GM21390 (cell line): Measurements from ENCODE around the gene LAMTOR4.
"Not testable (repeated sequence)": the region's sequence is repeated elsewhere in the genome, so short reads cannot be mapped to it uniquely, and the experiment has no call there.

ENCODE experiments used
- ATAC-seq: cut with Tn5 transposase; IDR thresholded peaks from one replicate; pipeline ENCODE4 v1.9.1; 2021; ENCODE audit not compliant: unreplicated experiment

The LAMTOR4 gene

DNA sequence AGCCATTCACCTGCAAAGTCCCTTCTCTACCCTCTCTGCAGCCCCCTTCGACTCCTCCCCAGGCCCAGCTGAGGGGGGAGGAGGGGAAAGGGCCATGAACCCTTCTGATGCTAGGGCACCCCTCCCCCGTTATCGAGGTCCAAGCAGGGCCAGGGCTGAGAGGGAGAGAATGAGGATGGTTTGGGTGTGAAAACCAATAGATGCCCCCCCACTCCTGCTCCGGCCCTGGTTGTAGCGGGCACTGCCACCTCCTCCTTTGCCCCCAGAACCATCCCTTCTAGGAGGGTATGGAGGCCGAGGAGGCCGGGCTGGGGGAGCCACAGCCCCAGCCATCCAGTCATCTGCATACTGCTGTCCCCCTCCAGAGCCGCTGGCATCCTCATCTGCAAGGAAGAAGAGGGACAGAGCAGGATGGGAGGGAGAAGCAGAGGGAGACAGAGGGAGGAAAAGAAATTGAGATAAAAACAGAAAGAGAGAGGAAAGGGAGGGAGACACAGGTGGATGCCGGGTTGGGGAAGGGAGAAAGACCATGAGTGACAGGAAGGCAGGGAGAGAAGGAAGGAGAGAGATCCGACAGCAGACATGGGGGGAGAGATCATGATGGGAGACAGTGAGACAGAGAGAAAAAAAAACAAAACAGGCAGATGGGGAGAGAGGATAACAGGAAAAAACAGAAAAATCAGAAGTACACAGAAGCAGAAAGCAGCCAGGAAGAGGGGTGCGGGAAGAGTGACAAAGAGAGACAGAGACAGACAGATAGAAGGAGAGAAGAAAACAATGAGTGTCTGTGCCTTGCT lies 21.6 kb downstream of the LAMTOR4 start:
- ATAC-seq = no peak

DNA sequence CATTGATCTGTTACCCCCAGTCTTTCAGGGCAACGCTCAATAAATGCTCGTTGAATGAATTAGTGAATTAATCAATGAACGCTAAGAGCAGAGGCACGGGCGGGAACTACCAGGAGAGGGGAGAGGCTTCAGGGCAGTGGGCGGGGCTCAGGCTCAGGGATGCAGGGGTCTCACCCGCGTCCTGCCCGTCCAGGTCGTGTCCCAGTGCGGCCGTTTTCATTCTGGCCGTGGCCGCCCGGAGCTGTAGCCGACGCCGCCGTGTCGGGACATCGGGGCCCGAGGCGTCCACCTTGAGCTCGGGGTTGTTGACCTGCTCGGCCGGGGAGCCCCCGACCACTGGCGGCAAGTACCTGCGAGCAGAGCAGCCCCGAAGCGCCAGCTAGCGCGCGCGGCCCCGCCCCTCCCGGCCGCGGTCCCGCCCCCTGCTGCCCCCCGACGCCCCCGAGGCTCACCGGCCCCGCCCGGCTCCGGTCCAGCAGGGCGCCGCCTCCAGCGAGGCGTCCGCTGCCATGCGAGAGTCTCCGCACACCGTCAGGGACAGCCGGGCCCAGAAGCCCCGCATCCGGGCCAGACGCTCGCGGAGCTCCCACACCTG lies 22.5 kb downstream of the LAMTOR4 start:
- ATAC-seq = no peak

DNA sequence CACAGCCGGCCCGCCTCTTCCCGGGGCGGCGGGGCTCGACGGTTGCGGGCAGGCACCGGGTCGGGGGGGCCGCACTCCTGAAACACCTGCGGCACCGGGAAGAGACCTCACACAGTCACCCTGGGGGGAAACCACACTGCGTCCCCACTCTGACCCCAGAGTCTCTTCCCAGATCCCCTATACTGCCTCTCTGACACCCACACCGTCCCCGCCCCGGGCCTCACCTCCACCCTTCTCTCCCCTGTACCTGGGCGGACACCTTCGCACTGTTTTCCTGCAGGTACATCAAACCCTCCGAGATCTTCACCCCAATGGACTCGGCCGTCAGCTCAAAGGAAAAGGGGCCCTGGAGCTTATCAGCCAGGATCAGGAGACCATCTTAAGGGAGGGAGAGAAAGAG lies 23.1 kb downstream of the LAMTOR4 start:
- no peak for ATAC-seq

DNA sequence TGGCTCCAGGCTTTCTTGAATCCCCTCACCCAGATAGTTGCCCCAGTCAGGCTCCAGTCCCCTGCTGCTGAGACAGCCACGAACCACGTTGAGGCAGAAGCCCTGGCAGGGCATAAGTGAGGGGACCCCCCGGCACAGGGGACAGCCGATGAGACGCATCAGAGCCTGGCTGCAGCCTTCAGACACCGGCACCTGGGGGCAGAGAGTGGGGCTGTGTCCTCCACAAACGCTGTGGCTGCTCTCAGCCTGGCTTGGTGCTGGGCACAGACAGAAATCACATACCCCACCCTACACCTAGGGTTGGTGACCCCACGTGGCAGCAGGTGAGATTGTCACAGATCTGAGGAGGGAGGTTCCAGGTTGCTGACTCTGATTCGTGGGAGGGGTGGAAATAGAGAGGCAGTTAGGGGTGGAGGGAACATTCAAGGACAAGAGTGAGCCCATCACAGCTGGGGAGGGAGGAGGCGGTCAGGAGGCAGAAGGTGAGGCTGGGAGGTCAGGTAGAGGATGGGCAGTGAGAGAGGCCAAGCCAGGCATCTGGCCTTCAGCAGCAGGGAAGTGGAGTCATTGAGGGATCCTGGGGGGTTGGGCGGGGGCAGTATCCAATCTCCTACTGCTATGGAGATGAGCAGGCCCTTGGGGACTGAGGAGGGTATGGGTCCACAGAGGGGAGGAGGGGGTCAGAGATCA lies 25.2 kb downstream of the LAMTOR4 start:
- no peak for ATAC-seq

DNA sequence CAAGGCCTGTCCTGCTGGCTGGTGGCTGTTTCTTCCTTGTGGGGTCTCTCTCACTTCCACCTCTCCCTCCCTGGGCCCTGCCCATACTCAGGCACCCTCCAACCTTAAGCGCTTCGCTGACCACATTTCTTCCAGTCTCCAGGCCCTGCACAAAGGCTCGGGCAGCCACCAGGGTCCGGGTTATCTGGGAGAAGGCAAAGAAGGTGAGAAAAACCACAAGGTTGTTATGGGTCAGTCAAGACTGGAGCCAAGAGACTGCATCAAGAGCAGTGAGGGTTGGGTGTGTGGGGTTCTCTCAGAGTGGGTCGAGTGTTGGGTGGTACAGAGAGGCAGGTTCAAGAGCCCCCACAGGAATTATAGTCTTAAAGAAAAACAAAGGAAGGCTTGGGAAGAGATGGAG lies 25.9 kb downstream of the LAMTOR4 start:
- no peak for ATAC-seq

DNA sequence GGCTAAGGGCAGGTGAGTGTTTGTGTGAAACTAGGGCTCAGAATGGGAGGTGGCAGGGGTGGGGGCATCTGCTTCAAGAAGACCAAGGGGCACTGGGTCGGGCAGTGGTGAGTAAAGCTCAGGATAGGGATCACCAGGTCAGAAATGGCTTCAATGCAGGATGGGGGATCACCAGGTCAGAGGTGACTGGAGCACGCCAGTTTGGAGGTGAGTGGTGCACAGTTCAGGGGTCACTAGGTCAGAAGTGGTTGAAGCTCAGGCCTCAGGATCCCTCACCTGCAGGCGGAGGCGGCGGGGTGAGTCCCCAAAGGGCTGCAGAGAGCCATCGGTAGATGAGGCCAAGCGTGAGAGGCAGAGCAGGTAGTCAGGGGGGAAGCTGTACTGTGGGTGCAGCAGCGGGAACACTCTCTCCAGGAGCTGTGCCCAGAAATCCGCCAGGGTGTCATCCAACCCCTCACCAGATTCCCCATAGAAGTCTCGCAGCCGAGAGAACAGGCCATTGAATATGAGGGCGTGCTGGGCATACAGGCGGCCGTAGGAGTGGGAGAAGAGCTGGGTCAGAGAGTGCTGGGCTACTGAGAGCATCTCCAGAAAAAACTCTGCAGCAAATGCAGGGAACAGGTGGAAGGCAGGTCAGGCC lies 26.7 kb downstream of the LAMTOR4 start:
- no peak for ATAC-seq

DNA sequence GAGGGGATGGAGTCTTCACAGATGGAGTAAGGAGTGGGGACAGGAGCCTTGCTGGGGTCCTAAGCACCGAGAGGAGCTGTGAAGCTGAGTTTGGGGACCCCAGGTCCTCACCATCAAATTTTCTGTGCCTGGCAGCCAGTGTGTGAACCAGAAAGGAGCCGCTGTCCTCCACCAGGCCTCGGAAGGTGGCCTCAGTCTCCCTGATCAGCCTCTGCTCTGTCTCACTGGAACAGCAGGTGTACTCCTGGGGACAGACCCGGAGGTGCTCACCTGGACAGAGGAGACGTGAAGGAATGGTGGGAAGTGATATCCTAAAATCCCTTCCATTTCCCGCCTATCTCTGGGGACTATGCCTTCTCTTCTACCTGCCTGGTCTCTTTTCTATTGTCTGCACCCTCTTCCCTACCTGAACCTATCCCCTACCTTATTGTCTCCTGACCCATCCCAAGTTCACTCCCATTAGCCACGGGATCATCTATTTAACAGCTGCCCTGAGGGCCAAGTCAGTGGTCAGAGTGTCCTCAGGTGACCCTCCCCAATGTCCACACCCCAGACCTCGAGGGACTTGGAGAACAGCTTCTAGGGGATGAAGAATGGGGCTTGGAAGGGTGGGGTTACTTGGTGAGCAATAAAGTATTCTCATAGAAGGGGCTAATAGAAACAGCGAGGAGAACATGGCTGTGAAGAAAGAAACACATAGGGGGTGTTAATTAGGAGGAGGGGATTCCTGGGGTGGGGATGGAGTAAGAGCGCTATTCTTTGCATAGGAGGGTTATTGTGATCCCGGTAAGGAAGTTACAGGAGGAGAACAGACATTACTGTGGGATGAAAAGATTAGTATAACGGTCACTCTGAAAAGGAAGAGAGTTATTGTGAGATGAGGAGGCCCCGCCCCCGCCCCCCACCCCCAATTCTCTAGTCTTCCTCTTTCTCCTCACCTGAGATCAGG lies 27.7 kb downstream of the LAMTOR4 start:
- no peak for ATAC-seq

DNA sequence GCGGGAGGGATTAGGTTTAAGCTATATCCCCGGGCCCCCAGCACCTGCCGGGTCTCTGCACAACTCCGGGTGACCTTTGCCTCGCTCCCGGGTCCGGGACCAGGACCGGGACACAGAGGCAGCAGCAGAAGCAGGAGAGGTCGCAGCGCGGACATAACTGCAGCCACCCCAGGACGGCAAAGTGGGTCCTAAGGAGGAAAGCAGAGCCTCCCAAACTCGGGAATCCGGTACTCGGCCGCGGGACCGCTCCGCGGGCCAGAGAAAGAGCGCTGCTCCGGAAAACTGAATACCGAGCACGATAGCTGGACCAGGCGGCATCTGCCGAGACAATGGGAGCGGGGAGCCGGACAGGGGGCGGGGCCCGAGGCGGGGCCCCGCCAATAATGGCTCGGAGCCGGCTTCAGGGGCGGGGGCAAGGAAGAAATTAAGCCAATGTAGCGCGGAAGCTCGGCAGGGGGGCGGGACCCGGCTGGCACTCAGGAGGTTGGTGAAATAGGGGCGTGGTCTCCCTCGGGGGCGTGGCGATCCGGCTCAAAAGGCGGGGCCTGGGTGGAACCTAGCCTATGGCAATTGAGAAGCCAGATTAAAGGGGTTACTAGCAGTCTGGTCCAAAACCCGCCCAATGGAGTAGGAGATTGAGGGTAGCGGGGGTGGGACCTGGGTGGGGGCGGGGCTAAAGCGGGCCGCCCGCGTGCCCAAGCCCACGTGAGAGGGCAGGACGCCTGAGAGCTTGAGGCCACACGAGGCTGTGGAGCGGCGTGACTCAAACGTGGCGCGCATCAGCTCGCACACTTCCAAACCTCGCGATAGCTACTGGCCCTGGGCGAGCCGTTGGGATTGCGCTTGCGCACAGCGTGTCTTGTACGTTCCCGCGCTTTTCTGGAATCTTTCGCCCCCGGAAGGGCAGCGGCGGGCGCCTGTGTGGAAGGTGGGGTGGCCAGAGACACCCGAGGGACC lies 28.6 kb downstream of the LAMTOR4 start, which contains the start of the genes GPC2 and STAG3:
Gene GPC2, minus strand, starts transcription at position 337 of the 957 bp plus-strand sequence. Its CDS starts 182 bp downstream, at position 155.
Gene STAG3, plus strand, starts transcription at position 874 of the 957 bp plus-strand sequence. CDS start 2,639 bp downstream, outside the sequence.
- peak; percentile 82 for ATAC-seq

DNA sequence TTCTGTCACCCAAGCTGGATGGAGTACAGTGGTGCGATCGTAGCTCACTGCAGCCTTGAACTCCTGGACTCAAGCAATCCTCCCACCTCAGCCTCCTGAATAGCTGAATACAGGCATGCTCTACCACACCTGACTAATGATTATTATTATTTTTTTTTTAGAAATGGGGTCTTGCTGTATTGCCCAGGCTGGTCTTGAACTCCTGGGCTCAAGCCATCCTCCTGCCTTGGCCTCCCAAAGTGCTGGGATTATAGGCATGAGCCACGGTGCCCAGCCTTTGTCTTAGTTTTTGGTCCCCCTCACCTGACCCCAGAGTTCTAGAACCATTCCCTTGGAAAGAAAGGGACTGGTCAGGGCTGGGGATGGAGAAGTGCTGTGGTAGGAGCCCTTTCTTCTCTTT lies 31.4 kb downstream of the LAMTOR4 start:
- ATAC-seq = not testable (repeated sequence)

DNA sequence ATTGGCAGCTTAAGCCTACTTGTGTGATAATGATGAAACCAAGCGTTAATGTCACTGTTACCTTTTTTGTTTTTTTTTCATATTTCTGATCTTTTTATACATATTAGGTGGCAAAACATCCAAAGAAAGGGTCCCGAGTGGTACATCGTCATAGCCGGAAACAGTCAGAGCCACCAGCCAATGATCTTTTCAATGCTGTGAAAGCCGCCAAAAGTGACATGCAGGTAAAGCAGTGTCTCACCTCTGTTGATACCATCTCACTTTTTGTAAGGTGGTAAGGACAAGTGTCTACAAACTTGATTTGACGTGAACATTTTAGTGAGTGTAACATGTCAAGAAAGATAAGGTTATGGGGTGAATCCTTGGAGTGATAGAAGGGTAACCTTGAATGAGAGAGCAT lies 33.9 kb downstream of the LAMTOR4 start:
- not testable (repeated sequence) for ATAC-seq

DNA sequence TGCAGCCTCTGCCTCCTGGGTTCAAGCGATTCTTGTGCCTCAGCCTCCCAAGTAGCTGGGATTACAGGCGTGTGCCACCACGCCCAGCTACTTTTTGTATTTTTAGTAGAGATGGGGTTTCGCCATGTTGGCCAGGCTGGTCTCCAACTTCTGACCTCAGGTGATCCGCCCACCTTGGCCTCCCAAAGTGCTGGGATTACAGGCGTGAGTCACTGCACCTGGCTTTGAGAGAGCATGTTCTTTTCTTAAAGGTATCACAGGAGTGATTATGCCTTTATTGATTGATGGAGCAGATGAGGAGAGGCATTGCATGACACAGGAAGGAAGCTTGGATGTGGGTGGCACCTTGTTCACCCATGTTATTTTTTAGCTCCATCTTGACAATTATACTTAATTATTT lies 34.4 kb downstream of the LAMTOR4 start:
- ATAC-seq = not testable (repeated sequence)

DNA sequence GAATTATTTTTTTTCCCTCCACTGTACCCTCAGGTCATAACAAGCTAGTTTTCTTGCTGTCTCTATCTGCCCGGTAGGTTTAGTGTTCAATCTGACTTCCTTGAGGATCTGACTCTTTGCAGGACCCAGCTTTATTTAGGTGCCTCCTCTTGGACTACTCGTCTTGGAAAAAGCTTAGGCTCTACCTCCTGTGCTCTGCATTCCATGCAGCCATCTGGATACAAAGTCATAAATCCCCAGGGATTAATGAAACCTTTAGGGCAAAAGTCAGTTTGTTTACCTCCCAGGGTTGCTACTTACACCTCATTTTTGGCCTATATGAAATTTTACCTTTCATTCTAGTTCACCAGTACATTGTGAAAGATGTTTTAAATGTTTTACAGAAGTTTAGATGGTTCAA lies 37.0 kb downstream of the LAMTOR4 start:
- ATAC-seq = no peak

DNA sequence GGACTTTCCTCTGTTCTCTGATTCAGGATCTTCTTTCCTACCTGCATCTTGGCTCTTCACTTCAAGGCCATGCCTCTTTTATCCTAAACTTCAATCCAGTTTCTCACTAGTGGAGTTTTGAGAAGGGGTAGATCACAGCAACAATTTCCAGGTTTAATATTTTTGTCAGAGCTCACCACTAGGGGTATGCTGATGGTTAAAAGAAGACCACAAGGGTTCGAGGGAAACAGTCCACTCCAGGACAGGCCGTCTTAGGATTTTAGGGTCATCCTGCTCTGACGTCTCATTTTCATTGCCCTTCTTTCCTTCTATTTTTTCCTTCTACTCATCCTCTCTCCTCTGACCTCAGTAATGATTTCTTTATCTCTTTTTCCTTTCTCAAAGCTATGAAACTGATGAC lies 40.3 kb downstream of the LAMTOR4 start:
- no peak for ATAC-seq

DNA sequence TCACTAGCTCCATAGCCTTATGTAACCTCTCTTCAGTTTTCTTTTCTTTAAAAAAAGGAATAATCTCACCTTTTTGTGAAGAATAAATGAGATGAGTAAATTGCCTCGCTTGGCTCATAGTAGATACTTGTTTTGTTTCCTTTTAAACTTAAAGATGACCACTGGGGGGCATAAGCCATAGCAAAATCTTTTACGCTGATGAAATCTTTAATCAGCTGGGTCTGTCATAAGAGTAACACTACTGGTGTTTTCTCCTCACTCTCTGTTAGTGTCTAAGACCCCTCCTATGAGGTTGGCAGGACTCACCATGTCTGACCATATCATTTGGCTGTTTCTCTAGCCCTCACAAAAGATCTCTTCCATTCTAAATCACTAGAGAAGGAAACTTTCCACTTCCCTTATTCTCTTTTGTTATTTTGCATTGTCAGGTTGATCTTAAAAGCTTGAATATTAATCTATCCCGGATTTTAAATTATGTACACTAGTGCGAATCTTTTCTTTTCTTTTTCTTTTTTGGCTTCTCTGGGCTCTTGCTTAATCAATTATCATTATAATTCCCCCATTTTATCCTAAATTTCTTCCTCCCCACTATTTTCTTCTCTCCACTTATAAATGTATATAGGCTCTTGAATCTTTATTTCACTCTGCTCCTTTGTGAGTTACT lies 41.5 kb downstream of the LAMTOR4 start:
- no peak for ATAC-seq

DNA sequence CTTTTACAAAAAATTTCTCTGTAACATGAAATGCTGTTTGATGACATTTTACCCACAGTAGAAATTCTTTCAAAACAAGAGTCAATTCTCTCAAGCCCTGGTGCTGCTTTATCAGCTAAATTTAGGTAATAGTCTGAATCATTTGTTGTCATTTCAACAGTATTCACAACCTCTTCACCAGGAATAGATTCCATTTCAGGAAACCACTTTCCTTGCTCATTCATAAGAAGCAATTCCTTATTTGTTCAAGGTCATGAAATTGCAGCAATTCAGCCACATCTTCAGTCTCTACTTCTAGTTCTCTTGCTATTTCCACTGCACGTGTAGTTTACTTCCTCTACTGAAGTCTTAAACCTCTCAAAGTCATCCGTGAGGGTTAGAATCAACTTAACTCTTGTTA lies 43.1 kb downstream of the LAMTOR4 start:
- no peak for ATAC-seq

DNA sequence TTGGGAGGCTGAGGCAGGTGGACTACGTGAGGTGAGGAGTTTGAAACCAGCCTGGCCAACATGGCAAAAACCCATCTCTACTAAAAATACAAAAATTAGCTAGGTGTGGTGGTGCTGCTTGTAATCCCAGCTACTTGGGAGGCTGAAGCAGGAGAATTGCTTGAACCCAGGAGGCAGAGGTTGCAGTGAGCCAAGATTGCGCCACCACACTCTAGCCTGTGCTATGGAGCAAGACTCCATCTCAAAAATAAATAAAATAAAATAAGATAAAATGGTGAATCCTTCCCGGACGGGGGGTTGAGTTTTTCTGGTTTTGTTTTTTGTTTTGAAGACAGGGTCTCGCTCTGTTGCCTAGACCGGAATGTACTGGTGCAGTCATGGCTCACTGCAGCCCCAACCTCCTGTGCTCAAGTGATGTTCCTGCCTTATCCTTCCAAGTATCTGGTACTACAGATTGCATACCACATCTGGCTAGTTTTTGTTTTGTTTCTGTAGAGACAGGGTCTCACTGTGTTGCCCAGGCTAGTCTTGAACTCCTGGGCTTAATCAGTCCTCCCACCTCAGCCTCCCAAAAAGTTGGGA lies 43.7 kb downstream of the LAMTOR4 start:
- not testable (repeated sequence) for ATAC-seq

DNA sequence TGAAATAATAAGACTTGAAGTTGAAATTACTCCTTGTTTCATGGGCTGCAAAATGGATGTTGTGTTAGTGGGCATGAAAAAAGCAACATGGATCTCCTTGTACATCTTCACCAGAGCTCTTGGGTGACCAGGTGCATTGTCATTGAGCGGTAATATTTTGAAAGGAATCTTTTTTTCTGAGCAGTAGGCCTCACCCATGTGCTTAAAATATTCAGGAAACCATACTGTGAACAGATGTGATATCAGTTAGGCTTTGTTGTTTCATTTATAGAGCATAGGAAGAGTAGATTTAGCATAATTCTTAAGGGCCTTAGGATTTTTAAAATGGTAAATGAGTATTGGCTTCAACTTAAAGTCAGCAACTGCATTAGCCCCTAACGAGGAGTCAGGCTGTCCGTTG lies 44.3 kb downstream of the LAMTOR4 start:
- no peak for ATAC-seq

DNA sequence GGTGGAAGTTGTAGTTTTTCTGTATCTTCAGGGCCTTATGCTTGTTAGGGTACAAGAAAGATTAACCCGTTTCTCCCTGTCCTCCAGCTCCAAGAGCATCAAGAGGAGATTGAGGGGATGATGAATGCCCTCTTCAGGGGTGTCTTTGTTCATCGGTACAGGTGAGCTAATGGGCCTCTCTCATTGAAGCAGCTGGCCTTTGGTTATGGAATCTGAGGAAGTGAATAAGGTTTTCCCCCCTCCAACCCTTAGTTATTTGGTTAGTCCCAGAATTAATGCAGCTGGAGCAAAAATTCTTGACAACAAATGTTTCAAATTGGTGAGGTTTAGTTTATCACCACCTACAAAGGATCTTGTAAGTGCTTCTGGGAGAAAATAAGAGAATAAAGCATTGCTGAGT lies 46.5 kb downstream of the LAMTOR4 start:
- no peak for ATAC-seq
